Neural cell (in vitro differentiated cells): ENCODE results near the gene CCDC86. TPM values are rescaled to one million over a fixed set of nuclear protein-coding genes. Genes with fewer than 3 reads are reported as not detected.

ENCODE experiments used
- H2AFZ ChIP-seq: fragments of 200-600, 300-800 bp; sonication (generic), shearing (Covaris generic); 2 replicates; pipeline ENCODE4 v1.6.0; 2014; ENCODE audit warnings: low read depth, mild to moderate bottlenecking, antibody characterized with exemption, low read length, moderate library complexity
- H3F3A ChIP-seq: fragments of 200-600 bp; shearing (Covaris generic); 2 replicates; pipeline ENCODE4 v1.6.1; 2016; ENCODE audit warnings: mild to moderate bottlenecking, moderate library complexity, mixed read lengths, antibody characterized with exemption, low read length; ENCODE audit not compliant: insufficient read depth, poor library complexity, severe bottlenecking
- H3K27ac ChIP-seq: fragments of 200-600, 300-800 bp; sonication (generic), shearing (Covaris generic); 2 replicates; pipeline ENCODE4 v1.5.1; 2014; ENCODE audit warnings: mild to moderate bottlenecking, low read length, moderate library complexity
- H3K27me3 ChIP-seq: fragments of 300-800, 200-600 bp; sonication (generic), shearing (Covaris generic); 2 replicates; pipeline ENCODE4 v1.6.0; 2014; ENCODE audit warnings: mild to moderate bottlenecking, low read depth, low read length, moderate library complexity; ENCODE audit not compliant: insufficient read depth
- H3K36me3 ChIP-seq: fragments of 300-800, 200-600 bp; sonication (generic), shearing (Covaris generic); 2 replicates; pipeline ENCODE4 v1.5.1; 2014; ENCODE audit warnings: mild to moderate bottlenecking, antibody characterized with exemption, low read length, moderate library complexity; ENCODE audit not compliant: insufficient read depth
- H3K4me2 ChIP-seq: fragments of 300-800, 200-600 bp; sonication (generic), shearing (Covaris generic); 2 replicates; pipeline ENCODE4 v1.6.0; 2014; ENCODE audit warnings: mild to moderate bottlenecking, low read length
- H3K4me3 ChIP-seq: fragments of 300-800, 200-600 bp; sonication (generic), shearing (Covaris generic); 2 replicates; pipeline ENCODE4 v1.5.1; 2014; ENCODE audit warnings: mild to moderate bottlenecking, low read length, moderate library complexity
- H3K79me2 ChIP-seq: fragments of 200-600 bp; shearing (Covaris generic); replicated peaks from 2 replicates; pipeline ENCODE4 v1.6.0; 2014; ENCODE audit warnings: mild to moderate bottlenecking, low read length, moderate library complexity; ENCODE audit not compliant: insufficient read depth
- H3K9ac ChIP-seq: fragments of 300-800, 200-600 bp; sonication (generic), shearing (Covaris generic); 2 replicates; pipeline ENCODE4 v1.6.1; 2016; ENCODE audit warnings: mild to moderate bottlenecking, low read length, mixed read lengths
- H3K9me2 ChIP-seq: fragments of 200-600 bp; shearing (Covaris generic); 2 replicates; pipeline ENCODE4 v1.6.1; 2016; ENCODE audit warnings: mild to moderate bottlenecking, low read length, mixed read lengths; ENCODE audit not compliant: insufficient read depth
- H3K9me3 ChIP-seq: fragments of 200-600, 300-800 bp; sonication (generic), shearing (Covaris generic); 2 replicates; pipeline ENCODE4 v1.6.1; 2016; ENCODE audit warnings: mild to moderate bottlenecking, mixed run types, low read length, moderate library complexity, mixed read lengths
- H4K20me1 ChIP-seq: fragments of 200-600 bp; shearing (Covaris generic); 2 replicates; pipeline ENCODE4 v1.6.1; 2016; ENCODE audit warnings: mild to moderate bottlenecking, mixed run types; ENCODE audit not compliant: insufficient read depth
- EP300 ChIP-seq: fragments of 450-650 bp; conservative IDR thresholded peaks from 2 replicates; pipeline ENCODE4 v1.6.1; 2014; ENCODE audit warnings: antibody characterized with exemption, mild to moderate bottlenecking, moderate library complexity; ENCODE audit not compliant: poor library complexity, severe bottlenecking
- EZH2 ChIP-seq: fragments of 200-600, 300-800 bp; shearing (Covaris generic), sonication (generic); IDR thresholded peaks from 2 replicates; pipeline ENCODE4 v1.6.1; 2014; ENCODE audit warnings: antibody characterized with exemption, low read length, borderline replicate concordance, mild to moderate bottlenecking; ENCODE audit not compliant: insufficient read depth, poor library complexity, severe bottlenecking
- MXI1 ChIP-seq: fragments of 450-650 bp; conservative IDR thresholded peaks from 2 replicates; pipeline ENCODE4 v1.6.1; 2014; ENCODE audit warnings: antibody characterized with exemption, mild to moderate bottlenecking; ENCODE audit not compliant: poor library complexity, severe bottlenecking
- POLR2AphosphoS5 ChIP-seq: IDR thresholded peaks from 2 replicates; pipeline ENCODE4 v1.6.1; 2012
- RAD21 ChIP-seq: fragments of 450-650 bp; conservative IDR thresholded peaks from 2 replicates; pipeline ENCODE4 v1.6.1; 2014; ENCODE audit warnings: antibody characterized with exemption, mild to moderate bottlenecking, moderate library complexity
- SMC3 ChIP-seq: fragments of 450-650 bp; conservative IDR thresholded peaks from 2 replicates; pipeline ENCODE4 v1.6.1; 2014; ENCODE audit warnings: antibody characterized with exemption, mild to moderate bottlenecking, moderate library complexity; ENCODE audit not compliant: poor library complexity
- TAF1 ChIP-seq: IDR thresholded peaks from 2 replicates; pipeline ENCODE4 v1.6.1; 2012; ENCODE audit warnings: low read depth
- polyA plus RNA-seq: library from polyadenylated mRNA; depleted of rRNA; stranded (reverse); fragments of >200 nt; gene quantifications from 2 replicates; pipeline ENCODE4 v1.2.3, GENCODE V29; 2014
- TF ChIP-seq, protein P1 (sequence below): IDR thresholded peaks from 2 replicates; pipeline ENCODE4 v1.6.1; 2012; ENCODE audit warnings: borderline replicate concordance
- TF ChIP-seq, protein P2 (sequence below): fragments of 450-650 bp; IDR thresholded peaks from 2 replicates; pipeline ENCODE4 v1.5.1; 2014; ENCODE audit warnings: antibody characterized with exemption, mild to moderate bottlenecking, moderate library complexity; ENCODE audit not compliant: poor library complexity, severe bottlenecking

The CCDC86 gene
- polyA plus RNA-seq, 1 donor from 2014 or later = 0.16 TPM

DNA sequence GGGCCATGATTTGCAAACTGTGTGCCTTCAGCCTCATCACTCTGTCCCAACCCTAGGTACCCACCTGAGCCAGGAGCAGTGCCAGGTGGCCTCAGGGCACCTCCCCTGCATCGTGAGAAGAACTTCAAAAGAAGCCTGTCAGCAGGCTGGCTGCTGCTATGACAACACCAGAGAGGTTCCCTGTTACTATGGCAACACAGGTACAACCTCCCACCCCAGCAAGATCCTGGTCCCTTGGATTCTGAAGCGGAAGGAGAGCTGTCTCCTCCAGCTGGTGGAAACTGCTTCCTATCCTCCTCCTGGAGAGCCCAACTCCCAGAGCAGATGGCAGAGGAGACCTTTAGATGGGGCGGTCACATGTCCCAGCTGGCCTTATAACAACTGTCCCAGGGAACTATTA, 28.4 kb downstream of the CCDC86 start:
- Histone ChIP-seq H3K36me3 (no peaks in the 10 kb centered on the region), H3K9ac (peak overlapping the region; percentile 46), H3F3A (no peaks in the 10 kb centered on the region), H3K4me2 (peak overlapping the region; percentile 75), H3K27me3 (no peaks in the 10 kb centered on the region), H3K4me3 (peak overlapping the region; percentile 48), H3K9me2 (no peaks in the 10 kb centered on the region), H3K9me3 (no peaks in the 10 kb centered on the region), H3K79me2 (no peaks in the 10 kb centered on the region), H2AFZ (peak overlapping the region; percentile 21), H4K20me1 (no peaks in the 10 kb centered on the region), H3K27ac (peak overlapping the region; percentile 74)
- TF ChIP-seq SMC3 (peak; percentile 70), MXI1 (peak; percentile 86), EP300 (peak; percentile 75), EZH2 (no peak), POLR2AphosphoS5 (peak; percentile 48), RAD21 (peak; percentile 66), TAF1 (no peak)
- TF ChIP-seq, protein P1, sequence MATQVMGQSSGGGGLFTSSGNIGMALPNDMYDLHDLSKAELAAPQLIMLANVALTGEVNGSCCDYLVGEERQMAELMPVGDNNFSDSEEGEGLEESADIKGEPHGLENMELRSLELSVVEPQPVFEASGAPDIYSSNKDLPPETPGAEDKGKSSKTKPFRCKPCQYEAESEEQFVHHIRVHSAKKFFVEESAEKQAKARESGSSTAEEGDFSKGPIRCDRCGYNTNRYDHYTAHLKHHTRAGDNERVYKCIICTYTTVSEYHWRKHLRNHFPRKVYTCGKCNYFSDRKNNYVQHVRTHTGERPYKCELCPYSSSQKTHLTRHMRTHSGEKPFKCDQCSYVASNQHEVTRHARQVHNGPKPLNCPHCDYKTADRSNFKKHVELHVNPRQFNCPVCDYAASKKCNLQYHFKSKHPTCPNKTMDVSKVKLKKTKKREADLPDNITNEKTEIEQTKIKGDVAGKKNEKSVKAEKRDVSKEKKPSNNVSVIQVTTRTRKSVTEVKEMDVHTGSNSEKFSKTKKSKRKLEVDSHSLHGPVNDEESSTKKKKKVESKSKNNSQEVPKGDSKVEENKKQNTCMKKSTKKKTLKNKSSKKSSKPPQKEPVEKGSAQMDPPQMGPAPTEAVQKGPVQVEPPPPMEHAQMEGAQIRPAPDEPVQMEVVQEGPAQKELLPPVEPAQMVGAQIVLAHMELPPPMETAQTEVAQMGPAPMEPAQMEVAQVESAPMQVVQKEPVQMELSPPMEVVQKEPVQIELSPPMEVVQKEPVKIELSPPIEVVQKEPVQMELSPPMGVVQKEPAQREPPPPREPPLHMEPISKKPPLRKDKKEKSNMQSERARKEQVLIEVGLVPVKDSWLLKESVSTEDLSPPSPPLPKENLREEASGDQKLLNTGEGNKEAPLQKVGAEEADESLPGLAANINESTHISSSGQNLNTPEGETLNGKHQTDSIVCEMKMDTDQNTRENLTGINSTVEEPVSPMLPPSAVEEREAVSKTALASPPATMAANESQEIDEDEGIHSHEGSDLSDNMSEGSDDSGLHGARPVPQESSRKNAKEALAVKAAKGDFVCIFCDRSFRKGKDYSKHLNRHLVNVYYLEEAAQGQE = peak; percentile 56
- TF ChIP-seq, protein P2, sequence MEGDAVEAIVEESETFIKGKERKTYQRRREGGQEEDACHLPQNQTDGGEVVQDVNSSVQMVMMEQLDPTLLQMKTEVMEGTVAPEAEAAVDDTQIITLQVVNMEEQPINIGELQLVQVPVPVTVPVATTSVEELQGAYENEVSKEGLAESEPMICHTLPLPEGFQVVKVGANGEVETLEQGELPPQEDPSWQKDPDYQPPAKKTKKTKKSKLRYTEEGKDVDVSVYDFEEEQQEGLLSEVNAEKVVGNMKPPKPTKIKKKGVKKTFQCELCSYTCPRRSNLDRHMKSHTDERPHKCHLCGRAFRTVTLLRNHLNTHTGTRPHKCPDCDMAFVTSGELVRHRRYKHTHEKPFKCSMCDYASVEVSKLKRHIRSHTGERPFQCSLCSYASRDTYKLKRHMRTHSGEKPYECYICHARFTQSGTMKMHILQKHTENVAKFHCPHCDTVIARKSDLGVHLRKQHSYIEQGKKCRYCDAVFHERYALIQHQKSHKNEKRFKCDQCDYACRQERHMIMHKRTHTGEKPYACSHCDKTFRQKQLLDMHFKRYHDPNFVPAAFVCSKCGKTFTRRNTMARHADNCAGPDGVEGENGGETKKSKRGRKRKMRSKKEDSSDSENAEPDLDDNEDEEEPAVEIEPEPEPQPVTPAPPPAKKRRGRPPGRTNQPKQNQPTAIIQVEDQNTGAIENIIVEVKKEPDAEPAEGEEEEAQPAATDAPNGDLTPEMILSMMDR = peak; percentile 60

DNA sequence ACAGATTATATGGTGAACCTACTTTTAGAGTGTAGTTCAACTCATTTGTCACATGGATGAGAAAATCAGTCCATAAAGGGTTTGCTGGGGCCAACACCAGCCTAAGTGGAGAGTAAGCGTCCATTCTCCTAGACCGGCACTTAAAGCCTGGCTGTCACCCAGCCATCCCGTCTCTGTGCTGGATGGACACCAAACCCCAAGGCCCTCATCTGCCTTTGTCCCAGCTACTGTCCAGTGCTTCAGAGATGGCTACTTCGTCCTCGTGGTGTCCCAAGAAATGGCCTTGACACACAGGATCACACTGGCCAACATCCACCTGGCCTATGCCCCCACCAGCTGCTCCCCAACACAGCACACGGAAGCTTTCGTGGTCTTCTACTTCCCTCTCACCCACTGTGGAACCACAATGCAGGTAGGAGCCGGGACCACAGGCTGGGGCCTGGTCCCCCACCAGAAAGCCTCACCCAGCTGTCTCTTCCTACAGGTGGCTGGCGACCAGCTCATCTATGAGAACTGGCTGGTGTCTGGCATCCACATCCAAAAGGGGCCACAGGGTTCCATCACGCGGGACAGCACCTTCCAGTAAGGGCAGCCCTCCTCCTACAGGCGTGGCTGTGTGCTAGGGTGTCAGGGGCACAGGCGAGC, 28.9 kb downstream of the CCDC86 start:
- peak overlapping the region; percentile 74 for H3K27ac ChIP-seq

More for the DNA sequence above, 28.9 kb downstream of the CCDC86 start:
- H3F3A ChIP-seq = no peaks in the 10 kb centered on the region
- H3K9me3 ChIP-seq = no peaks in the 10 kb centered on the region
- no peaks in the 10 kb centered on the region for H3K79me2 ChIP-seq
- no peaks in the 10 kb centered on the region for H4K20me1 ChIP-seq
- H3K36me3 ChIP-seq = no peaks in the 10 kb centered on the region
- no peaks in the 10 kb centered on the region for H3K27me3 ChIP-seq
- H3K4me3 ChIP-seq = peak overlapping the region; percentile 48
- H3K9me2 ChIP-seq = no peaks in the 10 kb centered on the region
- peak overlapping the region; percentile 46 for H3K9ac ChIP-seq
- no peak overlapping the region for H2AFZ ChIP-seq
- TF ChIP-seq, protein P2 = no peak
- TF ChIP-seq, protein P1 = no peak
- no peak for TF ChIP-seq SMC3
- TF ChIP-seq POLR2AphosphoS5 = no peak
- TF ChIP-seq EZH2 = no peak
- no peak for TF ChIP-seq RAD21
- no peak for TF ChIP-seq EP300
- TF ChIP-seq MXI1 = no peak
- TF ChIP-seq TAF1 = no peak
- peak overlapping the region; percentile 29 for H3K4me2 ChIP-seq
